Mesendoderm (in vitro differentiated cells): ENCODE measurements around the gene ZSCAN10.
"Not testable (repeated sequence)": the region's sequence is repeated elsewhere in the genome, so short reads cannot be mapped to it uniquely, and the experiment has no call there.

Experiments
- DNase-seq: peaks from one replicate; pipeline ENCODE4 v3.0.0; 2013
- H2AK5ac ChIP-seq: 2 replicates; pipeline ENCODE4 v1.6.1; 2013; ENCODE audit warnings: low read length, inconsistent platforms
- H2BK120ac ChIP-seq: 2 replicates; pipeline ENCODE4 v1.6.1; 2013; ENCODE audit warnings: low read depth, mild to moderate bottlenecking, low read length, moderate library complexity, mixed read lengths
- H2BK15ac ChIP-seq: replicated peaks from 2 replicates; pipeline ENCODE4 v1.6.1; 2013; ENCODE audit warnings: low read depth, mild to moderate bottlenecking, moderate library complexity
- H2BK5ac ChIP-seq: 2 replicates; pipeline ENCODE4 v1.6.1; 2013; ENCODE audit warnings: low read length, inconsistent platforms
- H3K18ac ChIP-seq: 2 replicates; pipeline ENCODE4 v1.6.1; 2013; ENCODE audit warnings: mild to moderate bottlenecking, low read length, mixed read lengths
- H3K23ac ChIP-seq: one replicate; pipeline ENCODE4 v1.6.1; 2013; ENCODE audit warnings: low read length
- H3K27ac ChIP-seq: 2 replicates; pipeline ENCODE4 v1.5.1; 2013; ENCODE audit warnings: low read depth, mild to moderate bottlenecking, inconsistent platforms, low read length, moderate library complexity
- H3K27me3 ChIP-seq: 2 replicates; pipeline ENCODE4 v1.6.1; 2013; ENCODE audit warnings: low read length, control low read depth, mild to moderate bottlenecking, inconsistent platforms; ENCODE audit not compliant: insufficient read depth, poor library complexity
- H3K36me3 ChIP-seq: 2 replicates; pipeline ENCODE4 v1.6.1; 2013; ENCODE audit warnings: low read length, inconsistent platforms; ENCODE audit not compliant: control insufficient read depth, insufficient read depth
- H3K4ac ChIP-seq: one replicate; pipeline ENCODE4 v1.6.1; 2013; ENCODE audit warnings: low read depth, mild to moderate bottlenecking, low read length, moderate library complexity
- H3K4me1 ChIP-seq: 2 replicates; pipeline ENCODE4 v1.6.1; 2013; ENCODE audit warnings: low read depth, low read length, inconsistent platforms; ENCODE audit not compliant: control insufficient read depth
- H3K4me2 ChIP-seq: 2 replicates; pipeline ENCODE4 v1.6.1; 2013; ENCODE audit warnings: low read length
- H3K4me3 ChIP-seq: 2 replicates; pipeline ENCODE4 v1.5.1; 2013; ENCODE audit warnings: mild to moderate bottlenecking, low read length
- H3K56ac ChIP-seq: one replicate; pipeline ENCODE4 v1.6.1; 2013; ENCODE audit warnings: low read length
- H3K79me1 ChIP-seq: 2 replicates; pipeline ENCODE4 v1.6.1; 2013; ENCODE audit warnings: low read length, inconsistent platforms
- H3K79me2 ChIP-seq: 2 replicates; pipeline ENCODE4 v1.6.1; 2013; ENCODE audit warnings: mild to moderate bottlenecking, low read length; ENCODE audit not compliant: control insufficient read depth, insufficient read depth
- H3K9ac ChIP-seq: 2 replicates; pipeline ENCODE4 v1.6.1; 2013; ENCODE audit warnings: low read length, inconsistent platforms
- H4K5ac ChIP-seq: one replicate; pipeline ENCODE4 v1.6.1; 2013; ENCODE audit warnings: low read length
- H4K8ac ChIP-seq: one replicate; pipeline ENCODE4 v1.6.1; 2013; ENCODE audit warnings: low read depth, mild to moderate bottlenecking, control low read depth, low read length, moderate library complexity
- WGBS: extraction: QIAGEN DNeasy Blood & Tissue Kit; methylation state at CpG from one replicate; pipeline ENCODE4 v1.1.7; 2013; ENCODE audit warnings: low lambda C conversion rate, missing lambda C conversion rate; ENCODE audit not compliant: insufficient coverage; ENCODE audit errors: extremely low coverage; 5-methylcytosine and 5-hydroxymethylcytosine counted together

Gene ZSCAN10

DNA sequence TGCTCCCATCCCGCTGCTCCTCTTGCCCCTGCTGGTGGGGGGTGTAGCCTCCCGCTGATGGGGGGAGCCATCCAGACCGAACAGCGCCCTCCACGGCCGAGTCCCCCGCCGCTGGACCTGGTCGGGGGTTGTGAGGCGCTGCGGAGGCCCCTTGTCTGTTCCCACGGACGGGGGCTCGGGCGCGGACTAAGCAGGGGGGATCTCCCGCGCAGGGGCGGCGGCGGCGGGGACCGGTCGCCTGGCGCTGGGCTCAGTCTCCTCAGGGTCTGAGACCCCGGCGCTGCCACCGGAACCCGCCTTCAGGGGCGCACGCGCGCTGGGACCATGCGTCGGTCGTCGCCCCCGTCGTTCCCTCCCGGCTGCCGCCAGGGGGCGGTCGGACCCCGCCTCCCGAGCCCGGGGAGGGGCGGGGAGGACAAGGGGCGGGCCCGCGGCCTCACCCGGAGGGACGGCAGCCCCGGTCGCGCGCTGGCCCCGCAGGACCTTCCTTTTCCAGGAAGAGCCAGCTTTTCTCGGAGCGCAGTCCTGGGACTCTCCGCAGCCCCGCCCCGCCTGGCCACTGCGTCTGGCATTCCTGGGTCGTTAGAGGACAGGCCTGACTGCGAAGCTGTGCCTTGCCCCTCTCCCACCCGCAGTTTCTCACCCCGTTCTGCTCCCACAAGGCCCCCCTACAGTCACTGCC is 39.9 kb downstream of the ZSCAN10 start:
- H2BK5ac ChIP-seq, result peak overlapping the region; percentile 20
- H3K23ac ChIP-seq, result no peak overlapping the region
- H4K8ac ChIP-seq, result no peak overlapping the region
- H3K36me3 ChIP-seq, result no peaks in the 10 kb centered on the region
- peak overlapping the region; percentile 91 for H3K9ac ChIP-seq
- WGBS, result no CpG with 5 or more reads among the region's 67 CpGs
- H2AK5ac ChIP-seq, result no peak overlapping the region
- H3K27me3 ChIP-seq, result no peaks in the 10 kb centered on the region
- H3K4me1 ChIP-seq, result no peaks in the 10 kb centered on the region
- H3K4me3 ChIP-seq, result peak overlapping the region; percentile 62
- H3K79me1 ChIP-seq, result no peaks in the 10 kb centered on the region
- no peak overlapping the region for H2BK120ac ChIP-seq
- no peak overlapping the region for H3K4ac ChIP-seq
- no peak overlapping the region for H4K5ac ChIP-seq
- H2BK15ac ChIP-seq, result no peak overlapping the region
- H3K4me2 ChIP-seq, result peak overlapping the region; percentile 78
- H3K56ac ChIP-seq, result peak overlapping the region; percentile 96
- peak overlapping the region; percentile 25 for H3K18ac ChIP-seq
- H3K27ac ChIP-seq, result peak overlapping the region; percentile 7
- DNase-seq, result peak; percentile 94
- no peaks in the 10 kb centered on the region for H3K79me2 ChIP-seq

DNA sequence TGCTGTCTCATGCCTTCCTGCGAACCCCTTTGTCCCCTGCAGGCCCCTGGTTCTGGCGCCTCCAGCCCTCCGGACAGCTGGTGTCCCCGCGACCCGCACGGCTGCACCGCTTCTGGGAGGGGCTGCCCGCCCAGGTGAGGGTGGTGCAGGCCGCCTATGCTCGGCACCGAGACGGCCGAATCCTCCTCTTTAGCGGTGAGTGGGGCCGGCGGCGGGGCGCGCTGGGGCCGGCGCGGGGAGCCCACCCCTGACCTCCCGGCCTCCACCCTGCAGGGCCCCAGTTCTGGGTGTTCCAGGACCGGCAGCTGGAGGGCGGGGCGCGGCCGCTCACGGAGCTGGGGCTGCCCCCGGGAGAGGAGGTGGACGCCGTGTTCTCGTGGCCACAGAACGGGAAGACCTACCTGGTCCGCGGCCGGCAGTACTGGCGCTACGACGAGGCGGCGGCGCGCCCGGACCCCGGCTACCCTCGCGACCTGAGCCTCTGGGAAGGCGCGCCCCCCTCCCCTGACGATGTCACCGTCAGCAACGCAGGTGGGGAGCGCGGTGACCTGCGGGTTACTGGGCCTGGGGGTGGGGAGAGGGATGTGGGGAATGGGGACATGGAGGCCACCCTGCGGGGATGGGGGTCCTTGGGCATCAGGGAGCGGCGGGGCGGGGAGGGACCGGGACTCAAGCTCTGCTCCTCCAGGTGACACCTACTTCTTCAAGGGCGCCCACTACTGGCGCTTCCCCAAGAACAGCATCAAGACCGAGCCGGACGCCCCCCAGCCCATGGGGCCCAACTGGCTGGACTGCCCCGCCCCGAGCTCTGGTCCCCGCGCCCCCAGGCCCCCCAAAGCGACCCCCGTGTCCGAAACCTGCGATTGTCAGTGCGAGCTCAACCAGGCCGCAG is 40.7 kb downstream of the ZSCAN10 start:
- Histone ChIP-seq H3K4ac (no peak overlapping the region), H3K79me1 (no peaks in the 10 kb centered on the region), H3K9ac (peak overlapping the region; percentile 91), H3K23ac (peak overlapping the region; percentile 15), H3K56ac (peak overlapping the region; percentile 96), H3K4me1 (no peaks in the 10 kb centered on the region), H3K4me3 (peak overlapping the region; percentile 62), H3K79me2 (no peaks in the 10 kb centered on the region), H2AK5ac (no peak overlapping the region), H2BK15ac (no peak overlapping the region), H2BK120ac (no peak overlapping the region), H3K27ac (no peak overlapping the region), H3K18ac (peak overlapping the region; percentile 25), H3K27me3 (no peaks in the 10 kb centered on the region), H3K4me2 (peak overlapping the region; percentile 78), H4K8ac (no peak overlapping the region), H3K36me3 (no peaks in the 10 kb centered on the region), H4K5ac (no peak overlapping the region), H2BK5ac (no peak overlapping the region)
- DNase-seq, result peak; percentile 81
- WGBS, result no CpG with 5 or more reads among the region's 77 CpGs

DNA sequence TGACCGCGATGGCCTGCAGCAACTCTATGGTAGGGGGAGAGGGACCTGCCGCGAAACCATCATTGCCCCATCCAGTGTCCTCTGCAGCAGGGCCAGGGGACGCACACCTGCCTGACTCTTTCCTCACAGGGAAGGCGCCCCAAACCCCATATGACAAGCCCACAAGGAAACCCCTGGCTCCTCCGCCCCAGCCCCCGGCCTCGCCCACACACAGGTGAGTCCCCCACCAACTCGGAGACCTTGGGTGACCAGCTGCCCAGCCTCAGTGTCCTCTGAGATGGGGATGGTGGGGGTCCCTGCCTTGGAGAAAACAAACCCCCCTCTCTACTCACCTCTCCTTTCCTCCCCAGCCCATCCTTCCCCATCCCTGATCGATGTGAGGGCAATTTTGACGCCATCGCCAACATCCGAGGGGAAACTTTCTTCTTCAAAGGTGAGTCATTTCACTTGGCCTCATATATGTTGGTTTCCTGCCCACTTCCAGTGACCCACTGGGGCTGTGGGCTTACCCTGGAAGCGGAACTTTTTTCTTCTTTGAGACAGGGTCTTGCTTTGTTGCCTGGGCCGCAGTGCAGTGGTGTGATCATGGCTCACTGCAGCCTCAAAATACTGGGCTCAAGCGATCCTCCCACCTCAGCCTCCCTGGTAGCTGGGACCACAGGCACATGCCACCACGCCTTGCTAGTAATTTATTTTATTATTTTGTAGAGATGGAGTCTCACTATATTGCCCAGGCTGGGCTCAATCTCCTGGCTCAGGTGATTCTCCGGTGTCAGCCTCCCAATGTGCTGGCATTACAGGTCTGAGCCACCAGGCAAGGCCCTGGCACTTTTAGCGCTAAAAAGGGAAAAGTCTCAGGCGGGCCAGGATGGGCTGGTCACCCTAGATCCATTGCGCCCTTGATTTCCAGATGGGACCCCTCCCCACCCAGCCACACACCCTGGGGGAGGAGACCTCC is 41.6 kb downstream of the ZSCAN10 start:
- H3K18ac ChIP-seq, result no peak overlapping the region
- H3K4me2 ChIP-seq, result peak overlapping the region; percentile 64
- H3K27ac ChIP-seq, result no peak overlapping the region
- no peak overlapping the region for H2BK15ac ChIP-seq
- H2AK5ac ChIP-seq, result no peak overlapping the region
- no peak for DNase-seq
- H3K56ac ChIP-seq, result no peak overlapping the region
- no CpG with 5 or more reads among the region's 22 CpGs for WGBS
- no peak overlapping the region for H3K23ac ChIP-seq
- no peaks in the 10 kb centered on the region for H3K27me3 ChIP-seq
- no peak overlapping the region for H3K9ac ChIP-seq
- no peaks in the 10 kb centered on the region for H3K79me1 ChIP-seq
- no peak overlapping the region for H3K4ac ChIP-seq
- no peak overlapping the region for H3K4me3 ChIP-seq
- no peak overlapping the region for H4K8ac ChIP-seq
- no peak overlapping the region for H2BK120ac ChIP-seq
- H2BK5ac ChIP-seq, result no peak overlapping the region
- no peaks in the 10 kb centered on the region for H3K36me3 ChIP-seq
- H3K79me2 ChIP-seq, result no peaks in the 10 kb centered on the region
- no peak overlapping the region for H4K5ac ChIP-seq
- H3K4me1 ChIP-seq, result no peaks in the 10 kb centered on the region

DNA sequence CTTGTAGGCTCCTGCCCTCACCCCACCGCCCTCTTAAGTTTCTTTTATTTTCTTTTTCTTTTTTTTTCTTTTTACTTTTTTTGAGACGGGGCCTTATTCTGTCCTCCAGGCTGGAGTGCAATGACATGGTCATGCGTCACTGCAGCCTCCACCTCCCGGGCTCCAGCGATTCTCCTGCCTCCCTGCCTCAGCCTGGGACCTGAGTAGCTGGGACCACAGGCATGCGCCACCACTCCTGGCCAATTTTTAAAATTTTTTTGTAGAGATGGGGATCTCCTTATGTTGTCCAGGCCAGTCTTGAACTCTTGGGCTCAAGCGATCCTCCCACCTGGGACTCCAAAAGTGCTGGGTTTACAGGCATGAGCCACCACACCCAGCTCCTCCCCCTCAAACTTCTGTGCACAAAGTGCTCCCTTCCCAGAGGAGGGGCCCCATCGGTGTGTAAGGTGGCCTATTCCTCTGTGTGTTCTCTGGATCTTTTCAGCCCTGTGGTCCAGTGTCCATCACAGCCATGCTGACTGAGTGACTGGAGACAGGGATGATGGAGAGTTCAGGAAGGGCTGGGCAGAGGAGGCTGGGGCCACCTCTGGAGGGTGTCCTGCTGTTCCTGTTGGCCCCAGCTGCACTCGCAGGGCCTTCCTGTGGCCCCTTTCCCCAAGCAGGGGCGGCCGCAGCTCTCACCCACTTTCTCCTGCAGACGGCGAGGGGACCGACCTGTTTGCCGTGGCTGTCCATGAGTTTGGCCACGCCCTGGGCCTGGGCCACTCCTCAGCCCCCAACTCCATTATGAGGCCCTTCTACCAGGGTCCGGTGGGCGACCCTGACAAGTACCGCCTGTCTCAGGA is 42.5 kb downstream of the ZSCAN10 start:
- no peak overlapping the region for H2BK120ac ChIP-seq
- no peak overlapping the region for H3K27ac ChIP-seq
- no peak overlapping the region for H3K23ac ChIP-seq
- no peak overlapping the region for H2AK5ac ChIP-seq
- no peak overlapping the region for H3K4me2 ChIP-seq
- H4K8ac ChIP-seq, result no peak overlapping the region
- WGBS, result no CpG with 5 or more reads among the region's 19 CpGs
- no peak overlapping the region for H3K4ac ChIP-seq
- H3K9ac ChIP-seq, result no peak overlapping the region
- no peak overlapping the region for H4K5ac ChIP-seq
- H2BK15ac ChIP-seq, result no peak overlapping the region
- no peak overlapping the region for H2BK5ac ChIP-seq
- no peak for DNase-seq
- no peak overlapping the region for H3K18ac ChIP-seq
- no peak overlapping the region for H3K56ac ChIP-seq
- no peaks in the 10 kb centered on the region for H3K27me3 ChIP-seq
- no peaks in the 10 kb centered on the region for H3K79me2 ChIP-seq
- H3K79me1 ChIP-seq, result no peaks in the 10 kb centered on the region
- no peaks in the 10 kb centered on the region for H3K36me3 ChIP-seq
- no peak overlapping the region for H3K4me3 ChIP-seq
- H3K4me1 ChIP-seq, result no peaks in the 10 kb centered on the region

DNA sequence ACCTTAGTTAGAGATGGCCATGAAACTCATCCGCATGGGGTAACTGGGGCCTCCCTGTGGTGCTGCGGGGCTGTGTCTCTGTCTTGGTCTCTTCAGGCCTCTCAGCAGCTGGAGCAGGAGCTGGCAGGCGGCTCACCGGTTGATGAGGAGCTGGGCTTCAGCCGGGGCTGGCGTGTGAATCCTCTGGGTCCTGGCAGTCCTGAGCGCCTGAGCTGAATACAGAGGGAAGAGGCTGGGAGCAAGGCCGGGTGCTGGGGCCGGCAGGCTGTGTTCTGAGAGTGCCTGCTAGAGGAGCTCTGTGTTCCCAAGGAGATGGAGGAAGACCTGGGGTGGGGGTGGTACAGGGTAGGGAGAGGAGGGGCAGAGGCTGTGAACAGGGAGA is 43.4 kb downstream of the ZSCAN10 start:
- not testable (repeated sequence) for H3K4me3 ChIP-seq, H3K79me2 ChIP-seq, H2BK120ac ChIP-seq, DNase-seq, H3K56ac ChIP-seq, H4K8ac ChIP-seq, H3K4me2 ChIP-seq, H3K4ac ChIP-seq, H3K27me3 ChIP-seq, H2AK5ac ChIP-seq, H3K9ac ChIP-seq, H3K27ac ChIP-seq, H2BK5ac ChIP-seq, H2BK15ac ChIP-seq, H4K5ac ChIP-seq, H3K18ac ChIP-seq, H3K79me1 ChIP-seq, H3K36me3 ChIP-seq, H3K23ac ChIP-seq, H3K4me1 ChIP-seq
- no CpG with 5 or more reads among the region's 9 CpGs for WGBS
